Islet of Langerhans (tissue), 1 donor: Measurements from ENCODE around the gene RASSF7.

Source experiments
- FAIRE-seq: peaks from one replicate; lab custom pipeline; 2011; peaks lifted over from hg19 to GRCh38; lab: Jason Lieb, UNC

RASSF7 gene

DNA sequence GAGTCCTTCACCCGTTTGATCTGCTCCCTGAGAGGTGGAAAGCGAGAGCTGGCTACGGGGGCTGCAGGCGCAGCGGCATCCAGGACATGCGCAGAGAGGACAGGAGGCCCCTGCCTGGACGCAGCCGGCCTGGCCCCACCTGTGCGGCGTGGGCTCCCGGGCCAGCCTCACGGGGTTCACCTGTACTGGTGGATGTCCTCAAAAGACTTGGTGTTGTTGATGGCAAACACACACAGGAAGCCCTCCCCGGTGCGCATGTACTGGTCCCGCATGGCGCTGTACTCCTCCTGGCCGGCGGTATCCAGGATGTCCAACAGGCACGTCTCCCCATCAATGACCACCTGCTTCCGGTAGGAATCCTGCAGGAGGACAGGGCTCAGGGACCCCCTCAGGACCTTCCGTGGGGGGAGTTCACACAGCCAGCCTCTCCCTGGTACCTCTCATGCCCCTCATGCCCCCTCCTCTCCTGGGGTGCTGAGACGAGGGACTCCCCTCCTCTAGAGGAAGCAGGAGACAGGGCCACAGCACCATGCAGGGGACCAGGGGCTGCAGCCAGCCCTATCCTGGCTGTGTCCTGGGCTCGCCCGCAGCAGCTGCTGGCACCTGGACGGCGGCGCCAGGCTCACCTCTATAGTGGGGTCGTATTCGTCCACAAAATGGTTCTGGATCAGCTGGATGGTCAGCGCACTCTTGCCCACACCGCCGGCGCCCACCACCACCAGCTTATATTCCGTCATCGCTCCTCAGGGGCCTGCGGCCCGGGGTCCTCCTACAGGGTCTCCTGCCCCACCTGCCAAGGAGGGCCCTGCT is 27.0 kb upstream of the RASSF7 start:
- FAIRE-seq, result no peak

DNA sequence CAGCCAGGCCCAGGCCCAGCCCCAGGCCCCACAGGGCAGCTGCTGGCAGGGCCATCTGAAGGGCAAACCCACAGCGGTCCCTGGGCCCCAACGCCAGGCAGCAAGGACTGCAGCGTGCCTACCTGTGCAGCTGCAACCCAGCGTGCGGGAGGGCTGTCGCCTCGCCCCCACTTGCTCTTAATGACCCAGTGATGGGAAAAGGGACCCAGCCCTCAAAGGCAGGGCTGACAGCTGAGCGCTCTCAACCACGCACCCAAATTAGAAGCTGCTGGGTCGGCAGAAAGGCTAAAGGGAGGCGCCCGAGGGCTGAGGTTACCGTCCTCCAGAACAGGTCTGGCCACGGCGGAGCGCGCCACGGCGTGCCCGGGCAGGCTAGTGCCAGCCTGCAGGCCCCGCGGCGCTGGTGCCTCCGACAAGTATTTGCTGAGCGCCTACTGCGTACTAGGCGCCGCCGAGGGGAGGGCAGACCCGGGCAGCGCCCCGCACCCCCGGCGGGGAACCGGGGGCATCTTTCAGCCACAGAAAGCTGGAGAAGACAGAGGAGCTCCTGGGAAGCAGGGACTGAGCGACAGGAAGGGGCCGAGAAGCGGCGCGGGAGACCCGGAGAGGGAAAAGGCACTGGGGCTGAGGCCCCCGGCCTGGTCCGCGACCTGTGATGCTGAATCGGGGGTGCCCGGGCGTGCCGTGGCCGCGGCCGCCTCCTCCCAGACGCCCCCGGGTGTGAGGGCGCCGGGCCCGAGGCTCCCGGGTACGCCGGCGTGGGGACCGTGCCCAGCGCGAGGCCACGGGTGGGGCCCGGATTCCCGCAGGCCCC is 26.2 kb upstream of the RASSF7 start:
- no peak for FAIRE-seq

DNA sequence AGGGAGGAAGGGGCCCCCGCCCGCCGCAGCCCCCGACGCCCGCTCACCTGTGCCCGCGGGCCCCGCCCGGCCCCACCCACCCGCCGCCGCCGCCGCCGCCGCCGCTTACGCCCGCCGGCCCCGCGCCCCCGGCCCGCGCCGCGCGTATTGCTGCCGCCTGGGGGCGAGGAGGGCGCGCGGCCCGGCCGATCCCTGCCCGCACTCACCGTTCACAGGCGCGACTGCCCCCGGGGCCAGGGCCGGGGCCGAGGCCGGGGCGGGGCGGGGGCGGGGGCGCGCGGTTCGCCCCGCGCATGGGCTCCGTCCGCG is 25.6 kb upstream of the RASSF7 start:
- no peak for FAIRE-seq

DNA sequence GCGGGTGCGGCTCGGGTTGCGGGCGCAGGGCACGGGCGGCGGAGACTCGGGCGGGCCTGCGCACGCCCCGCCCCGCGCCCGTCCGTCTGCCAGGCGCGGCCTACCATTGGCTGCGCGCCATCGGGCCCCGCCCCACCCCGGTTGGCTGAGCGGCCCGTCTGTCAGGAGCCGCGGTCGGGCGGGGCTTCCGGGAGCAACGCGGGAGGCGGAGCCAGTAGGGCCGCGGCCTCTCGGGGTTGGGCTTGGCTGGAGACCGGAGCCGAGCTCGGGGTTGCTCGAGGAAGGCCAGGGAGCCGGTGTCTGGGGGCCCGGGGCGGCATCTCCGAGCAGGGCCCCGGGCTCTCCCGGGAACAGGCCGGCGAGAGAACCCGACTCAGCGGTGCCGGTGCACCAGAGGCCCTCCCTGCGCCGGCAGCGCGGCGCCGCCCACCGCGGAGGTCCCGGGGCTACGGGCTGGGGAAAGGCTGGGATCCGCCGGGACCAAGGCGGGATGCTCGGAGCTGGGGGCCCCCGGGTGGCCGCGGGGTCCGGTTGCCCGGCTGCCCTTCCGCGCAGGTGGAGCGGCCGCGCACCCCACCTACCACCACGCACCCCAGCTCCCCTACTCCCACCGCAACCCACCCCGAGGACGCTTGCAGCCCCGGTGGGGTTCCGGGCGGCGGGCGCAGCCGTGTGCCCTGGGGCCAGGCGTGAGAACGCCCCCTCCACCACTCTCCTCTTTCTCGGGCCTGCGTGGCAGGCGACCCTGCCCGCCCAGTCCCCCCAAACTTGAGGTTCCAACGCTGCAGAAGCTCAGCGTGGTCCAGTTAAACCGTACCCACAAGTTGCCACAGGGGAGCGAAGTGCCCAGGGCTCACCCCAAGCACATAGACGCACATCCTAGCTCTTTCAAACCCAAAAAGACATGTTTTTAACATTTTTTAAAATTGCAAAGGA is 25.0 kb upstream of the RASSF7 start, which contains the start of gene HRAS:
Gene HRAS (minus strand): TSS at position 58 of the 936 bp plus-strand sequence.
- FAIRE-seq, result no peak

DNA sequence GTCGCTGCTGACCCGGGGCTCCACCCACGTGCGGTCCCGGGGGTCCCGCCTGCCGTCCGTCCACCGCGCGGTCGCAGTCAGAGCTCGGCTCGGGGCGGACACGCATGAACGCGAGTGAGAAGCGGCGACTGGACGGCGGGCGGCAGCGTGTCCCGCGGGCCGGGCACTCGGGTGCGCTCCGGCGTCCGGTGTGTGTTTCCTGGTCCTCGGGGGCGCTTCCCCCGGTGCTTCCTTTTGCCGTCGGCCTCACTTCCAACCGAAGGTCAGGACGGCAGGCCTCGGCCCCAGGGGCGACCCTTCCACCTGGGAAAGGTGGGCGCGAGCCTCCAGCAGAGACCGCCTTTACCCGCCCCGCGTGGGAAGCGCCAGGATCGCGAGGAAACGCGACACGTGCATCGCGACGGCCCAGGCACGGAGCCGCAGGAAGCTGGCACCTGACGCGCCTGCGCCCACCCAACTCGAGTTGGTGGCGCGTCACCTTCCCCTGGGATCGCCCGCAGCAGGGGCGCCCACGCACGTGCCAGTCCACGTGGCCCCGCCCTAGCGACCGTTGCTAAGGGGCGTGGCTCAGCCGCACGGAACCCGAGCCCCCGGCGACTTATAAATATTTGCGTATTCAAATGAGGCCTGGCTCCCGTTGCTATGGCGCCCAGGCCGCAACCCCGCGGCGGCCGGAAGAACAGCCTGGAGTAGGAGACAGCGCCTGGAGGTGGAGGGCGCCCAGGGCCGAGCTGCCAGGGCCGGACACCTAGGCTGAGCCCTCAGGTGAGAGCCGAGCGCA is 23.7 kb upstream of the RASSF7 start, which contains the start of gene LRRC56:
Gene LRRC56 (plus strand): TSS at position 687 of the 781 bp plus-strand sequence. CDS start 3,158 bp downstream, outside the sequence.
- no peak for FAIRE-seq

DNA sequence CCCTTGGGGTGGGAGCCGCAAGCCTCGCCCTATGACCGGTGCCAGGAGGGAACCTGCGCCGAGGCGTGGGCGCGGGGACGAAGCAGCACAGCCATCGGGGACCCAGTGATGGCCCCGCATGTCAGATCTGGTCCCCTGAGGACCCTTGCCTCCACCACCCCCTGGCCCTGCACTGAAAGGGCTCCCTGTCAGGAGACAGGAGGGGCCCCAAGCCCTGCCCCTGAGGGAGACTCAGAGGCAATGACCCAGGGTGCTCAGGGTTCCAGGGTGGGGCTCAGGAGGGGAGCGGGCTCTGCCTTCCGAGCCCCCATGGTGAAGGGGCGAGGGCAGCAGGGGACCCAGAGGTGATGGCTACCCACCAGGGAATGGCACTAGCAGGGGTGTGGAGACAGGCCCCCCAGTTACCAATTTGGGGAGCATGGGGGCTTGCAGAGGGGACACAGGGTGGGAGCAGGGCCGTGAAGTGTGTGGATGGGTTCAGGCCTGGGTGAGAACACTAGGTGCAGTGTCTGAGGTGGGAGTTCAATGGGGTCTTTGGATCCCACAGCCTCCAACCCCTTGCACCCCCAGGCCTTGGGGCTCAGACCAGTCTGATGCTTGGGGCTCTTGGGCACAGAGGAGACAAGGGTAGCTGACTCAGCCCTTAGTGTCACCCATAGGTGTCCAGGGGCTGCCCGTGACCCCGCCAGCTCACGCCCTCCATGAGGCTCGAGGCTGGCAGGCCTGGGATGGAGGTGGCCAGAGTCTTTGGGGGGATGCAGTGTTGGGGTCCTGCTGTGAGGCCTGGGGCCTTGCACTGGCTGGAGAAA is 22.9 kb upstream of the RASSF7 start:
- FAIRE-seq, result no peak

DNA sequence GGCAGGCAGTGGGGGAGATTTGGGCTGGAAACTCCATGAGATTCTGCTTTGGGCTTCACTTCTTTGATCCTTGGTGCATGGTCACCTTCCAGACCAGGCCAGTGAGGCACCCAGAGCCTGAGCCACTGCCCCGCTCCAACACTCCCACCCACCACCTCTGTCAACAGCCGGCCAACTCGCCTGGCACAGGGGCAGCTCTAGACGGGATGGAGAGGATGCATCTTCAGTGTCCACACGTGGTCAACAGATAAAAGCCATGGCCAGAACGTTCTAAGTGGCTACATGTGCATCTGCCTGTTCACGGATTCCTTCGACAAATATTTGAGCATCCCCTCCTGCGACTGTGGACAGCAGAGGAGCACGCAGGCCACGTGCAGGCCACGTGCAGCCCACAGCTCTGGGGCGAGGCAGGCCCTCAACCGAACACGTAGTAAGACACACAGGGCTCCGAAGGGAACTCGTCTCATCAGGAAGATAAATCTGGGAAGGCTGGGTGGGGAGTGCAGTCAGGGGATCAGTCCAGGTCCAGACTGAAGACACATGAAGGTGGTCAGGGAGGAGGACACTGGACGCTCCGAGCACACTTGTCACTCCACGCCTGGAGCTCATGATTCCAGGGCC is 22.2 kb upstream of the RASSF7 start:
- no peak for FAIRE-seq

DNA sequence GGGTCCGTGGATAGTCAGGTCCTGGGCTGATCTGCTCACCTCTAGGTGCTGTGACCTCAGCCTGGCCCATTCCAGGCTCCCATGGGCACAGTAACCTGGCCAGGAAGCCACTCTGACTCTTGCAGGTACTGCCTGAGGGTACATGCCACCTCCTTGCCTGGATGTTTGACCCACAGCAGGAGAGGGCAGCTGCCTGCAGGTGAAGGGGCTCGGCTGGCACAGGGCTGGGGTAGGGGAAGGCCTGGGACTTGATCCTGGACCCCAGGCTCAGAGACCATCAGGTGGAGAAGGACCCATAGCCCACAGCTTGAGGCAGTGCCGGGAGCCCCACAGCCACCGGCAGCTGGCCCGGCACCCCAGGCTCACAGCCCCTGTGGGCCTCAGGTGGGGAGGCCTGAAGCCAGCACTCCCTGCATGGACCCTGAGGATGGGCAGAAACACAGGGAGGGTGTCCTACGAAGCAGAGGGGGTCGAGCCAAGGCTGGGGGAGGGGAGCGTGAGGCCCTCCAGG is 20.7 kb upstream of the RASSF7 start:
- no peak for FAIRE-seq

DNA sequence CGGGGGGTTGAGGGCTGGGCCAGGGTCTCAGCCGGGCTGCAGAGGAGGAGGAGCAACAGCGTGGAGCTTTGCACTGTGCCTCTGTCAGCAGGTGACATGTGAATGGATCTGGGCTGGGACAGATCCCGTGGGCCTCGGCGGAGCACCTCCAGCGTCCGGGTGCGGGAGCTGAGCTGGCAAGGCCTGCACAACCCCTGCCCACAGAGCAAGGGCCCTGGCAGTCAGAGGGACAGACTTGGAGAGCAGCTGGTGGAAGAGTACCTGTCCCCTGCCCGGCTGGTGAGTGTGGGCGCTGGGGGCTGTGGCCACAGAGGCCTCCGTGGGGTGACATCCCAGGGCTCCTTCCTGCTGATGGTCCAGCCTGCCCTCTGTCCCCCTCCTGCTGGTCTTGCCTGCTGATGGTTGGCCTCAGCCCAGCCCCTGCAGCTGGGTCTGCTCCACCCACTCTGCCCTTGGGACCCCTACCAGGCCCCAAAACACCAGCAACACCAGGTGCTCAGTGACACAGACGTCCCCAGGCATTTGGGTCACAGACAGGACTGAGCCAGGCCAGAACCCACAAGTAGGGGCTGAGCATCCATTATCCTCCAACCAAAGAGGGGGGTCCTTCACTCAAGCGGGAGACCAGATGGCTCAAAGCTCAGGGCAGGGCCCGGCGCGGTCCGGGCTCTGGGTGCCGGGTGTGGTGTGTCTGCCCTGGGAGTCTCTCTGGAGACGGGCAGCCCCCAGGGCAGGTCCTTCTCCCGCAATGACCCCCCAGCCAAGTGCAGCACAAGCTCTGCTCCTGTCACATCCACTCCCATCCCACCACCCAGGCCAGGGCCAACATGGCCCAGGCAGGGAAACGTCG is 20.0 kb upstream of the RASSF7 start:
- no peak for FAIRE-seq

DNA sequence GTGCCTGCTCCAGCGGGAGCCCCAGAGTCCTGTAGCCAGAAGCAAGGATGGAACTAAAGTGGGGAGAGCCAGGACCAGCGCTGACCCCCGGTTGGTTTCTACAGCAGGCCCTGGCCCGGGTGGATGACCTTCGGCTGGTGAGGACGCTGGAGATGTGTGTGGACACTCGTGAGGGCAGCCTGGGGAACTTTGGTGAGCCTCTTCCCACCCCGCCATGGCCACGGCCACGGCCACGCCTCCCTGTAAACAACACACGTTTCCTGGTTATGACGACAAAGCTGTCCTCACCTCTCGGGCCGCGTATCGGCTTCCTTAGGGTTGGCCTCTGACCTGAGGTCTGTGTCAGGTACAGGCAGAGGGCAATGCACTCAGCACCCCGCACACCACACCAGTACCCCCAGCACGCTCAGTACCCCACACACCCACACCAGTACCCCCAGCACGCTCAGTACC is 19.3 kb upstream of the RASSF7 start:
- FAIRE-seq, result no peak

DNA sequence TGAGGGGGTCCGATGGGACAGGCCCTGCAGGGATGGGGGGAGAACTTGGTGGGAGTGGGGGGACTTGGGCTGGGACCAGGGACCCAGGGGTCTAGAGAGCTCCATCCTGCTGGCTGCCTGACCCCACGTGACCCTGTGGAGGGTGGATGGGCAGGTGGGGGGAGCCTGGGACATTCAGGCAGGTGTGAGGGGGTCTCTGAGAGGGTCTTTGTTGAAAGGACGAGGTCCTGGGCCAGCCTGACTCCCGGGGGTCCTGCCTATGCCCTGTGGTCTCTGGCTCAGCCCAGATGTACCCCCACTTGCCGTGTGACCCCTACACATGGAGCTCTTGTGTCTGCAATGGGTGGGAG is 16.0 kb upstream of the RASSF7 start:
- FAIRE-seq, result no peak

DNA sequence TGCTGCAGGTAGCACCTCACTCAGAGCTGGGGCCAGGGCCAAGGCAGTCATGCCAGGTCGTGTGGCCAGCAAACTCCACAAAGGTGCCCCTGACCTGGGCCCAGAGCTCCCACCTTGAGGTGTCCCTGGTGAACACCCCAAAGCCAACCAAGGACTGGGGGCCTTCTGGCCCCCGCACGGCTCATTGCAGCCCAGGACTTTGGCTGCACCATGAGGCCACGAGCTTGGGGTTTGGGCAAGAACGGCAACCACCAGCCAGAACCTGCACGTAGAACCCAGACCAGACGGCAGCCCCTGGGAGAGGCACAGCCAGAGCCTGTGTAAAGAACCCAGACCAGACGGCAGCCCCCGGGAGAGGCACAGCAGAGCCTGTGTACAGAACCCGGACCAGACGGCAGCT is 15.6 kb upstream of the RASSF7 start:
- FAIRE-seq, result no peak

DNA sequence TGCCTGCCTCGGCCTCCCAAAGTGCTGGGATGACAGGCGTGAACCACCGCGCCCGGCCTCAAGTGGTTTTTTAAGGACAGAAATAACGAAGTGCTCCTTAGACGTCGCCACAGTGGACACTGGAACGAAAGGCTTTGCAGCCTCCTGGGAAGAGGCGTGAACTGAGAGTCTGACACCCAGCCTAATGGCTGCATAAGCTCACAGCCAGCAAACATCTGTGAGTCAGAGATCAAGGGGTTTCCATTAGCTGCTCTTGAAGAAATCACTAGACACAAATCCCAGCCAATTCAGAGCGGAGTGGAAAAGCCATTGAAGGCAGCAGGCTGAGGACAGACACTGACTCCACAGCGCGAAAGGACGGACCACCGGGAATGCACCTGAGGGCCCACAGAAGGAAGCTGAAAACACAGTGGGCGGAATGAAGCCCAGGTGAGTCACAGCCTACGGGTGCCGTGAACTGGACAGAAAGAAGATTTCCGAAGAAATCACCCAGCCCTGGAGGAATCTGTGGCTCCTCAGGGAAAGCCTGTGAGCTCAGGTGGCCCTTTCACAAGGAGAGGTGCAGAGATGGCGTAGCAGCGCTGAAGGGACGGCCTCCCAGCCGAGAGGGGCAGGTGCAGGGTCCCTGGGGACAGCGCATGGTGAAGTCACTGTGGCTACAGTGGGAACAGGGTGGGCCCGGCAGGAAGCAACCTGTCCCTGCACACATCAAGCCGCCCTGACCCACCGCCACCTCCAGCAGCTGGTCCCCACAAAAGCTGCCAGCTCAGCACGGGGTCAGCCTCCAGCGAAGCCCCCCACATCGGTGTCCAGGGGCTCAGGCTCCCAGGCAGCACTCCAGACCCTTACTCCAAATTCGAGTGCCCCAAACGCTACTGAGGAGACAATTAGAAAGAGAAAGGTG is 11.8 kb upstream of the RASSF7 start:
- FAIRE-seq, result no peak

DNA sequence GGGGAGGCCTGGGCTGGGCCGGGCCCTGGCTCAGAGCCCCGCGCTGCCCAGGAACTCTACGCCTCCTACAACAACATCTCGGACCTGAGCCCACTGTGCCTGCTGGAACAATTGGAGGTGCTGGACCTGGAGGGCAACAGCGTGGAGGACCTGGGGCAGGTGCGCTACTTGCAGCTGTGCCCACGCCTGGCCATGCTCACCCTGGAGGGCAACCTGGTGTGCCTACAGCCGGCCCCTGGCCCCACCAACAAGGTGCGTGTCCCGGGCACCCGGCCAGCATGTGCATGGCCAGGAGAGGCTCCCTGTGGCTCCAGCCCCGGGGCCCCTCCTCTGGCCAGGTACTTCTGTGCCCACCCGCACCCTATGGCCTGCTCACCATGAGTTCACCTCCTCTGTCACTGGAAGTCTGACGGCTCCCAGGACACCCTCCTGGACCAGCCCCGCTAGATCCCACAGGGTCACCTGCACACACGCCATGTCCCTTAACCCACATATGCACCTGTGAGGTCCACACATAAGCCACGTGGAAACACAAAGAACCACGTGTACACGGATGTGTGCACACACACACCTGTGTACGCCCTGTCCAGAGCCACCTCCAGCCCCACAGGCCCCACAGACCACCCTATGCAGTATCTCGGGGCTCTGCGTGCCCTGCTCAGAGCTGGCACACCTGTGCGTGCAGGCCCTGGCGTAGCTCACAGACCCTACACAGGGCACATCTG is 10.6 kb upstream of the RASSF7 start:
- FAIRE-seq, result no peak

DNA sequence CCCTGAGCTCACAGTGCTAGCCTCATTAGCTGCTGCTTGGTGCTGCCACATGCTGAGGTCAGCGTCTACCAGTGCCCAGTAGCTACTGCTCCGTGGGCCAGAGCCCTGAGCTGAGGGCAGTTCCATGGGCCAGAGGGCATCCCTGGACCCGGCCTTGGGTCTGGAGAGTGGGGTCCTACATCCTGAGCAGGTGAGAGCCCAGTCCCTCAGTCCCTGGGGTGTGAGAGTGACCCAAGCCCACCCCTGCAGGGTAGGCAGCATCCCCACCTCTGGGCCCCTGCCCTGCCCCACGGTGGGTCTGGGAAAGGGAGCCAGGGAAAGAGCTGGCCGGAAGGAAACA is 10.1 kb upstream of the RASSF7 start:
- FAIRE-seq, result no peak

DNA sequence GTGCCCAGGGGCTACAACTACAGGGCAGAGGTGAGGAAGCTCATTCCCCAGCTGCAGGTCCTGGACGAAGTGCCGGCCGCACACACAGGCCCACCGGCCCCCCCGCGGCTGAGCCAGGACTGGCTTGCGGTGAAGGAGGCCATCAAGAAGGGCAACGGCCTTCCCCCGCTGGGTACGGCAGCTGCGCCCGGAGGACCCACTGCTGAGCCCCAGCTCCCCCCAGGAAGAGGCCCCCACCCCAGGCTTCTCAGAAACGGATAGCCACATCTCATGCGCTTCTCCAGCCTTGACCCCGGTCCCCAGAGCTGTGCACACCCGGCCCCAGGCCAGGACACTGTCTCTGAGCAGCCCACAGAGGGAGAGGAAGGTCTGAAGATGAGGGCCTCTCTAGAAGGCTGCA is 9.6 kb upstream of the RASSF7 start:
- FAIRE-seq, result no peak

DNA sequence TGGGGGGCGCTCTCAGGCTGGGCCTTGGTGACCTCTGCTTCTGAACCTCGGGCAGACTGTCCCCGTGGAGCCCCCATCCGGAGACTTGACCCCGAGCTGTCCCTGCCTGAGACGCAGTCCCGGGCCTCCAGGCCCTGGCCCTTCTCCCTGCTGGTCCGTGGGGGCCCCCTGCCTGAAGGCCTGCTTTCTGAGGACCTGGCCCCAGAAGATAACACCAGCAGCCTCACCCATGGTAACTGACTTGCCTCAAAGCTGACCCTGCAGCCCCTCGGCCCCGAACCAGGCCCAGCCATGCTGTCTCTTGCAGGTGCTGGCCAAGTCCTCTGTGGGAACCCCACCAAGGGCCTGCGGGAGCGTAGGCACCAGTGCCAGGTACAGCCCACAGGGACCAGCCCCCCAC is 9.2 kb upstream of the RASSF7 start:
- no peak for FAIRE-seq
